ENCODE measurements around the gene C16orf92.

The C16orf92 gene

DNA sequence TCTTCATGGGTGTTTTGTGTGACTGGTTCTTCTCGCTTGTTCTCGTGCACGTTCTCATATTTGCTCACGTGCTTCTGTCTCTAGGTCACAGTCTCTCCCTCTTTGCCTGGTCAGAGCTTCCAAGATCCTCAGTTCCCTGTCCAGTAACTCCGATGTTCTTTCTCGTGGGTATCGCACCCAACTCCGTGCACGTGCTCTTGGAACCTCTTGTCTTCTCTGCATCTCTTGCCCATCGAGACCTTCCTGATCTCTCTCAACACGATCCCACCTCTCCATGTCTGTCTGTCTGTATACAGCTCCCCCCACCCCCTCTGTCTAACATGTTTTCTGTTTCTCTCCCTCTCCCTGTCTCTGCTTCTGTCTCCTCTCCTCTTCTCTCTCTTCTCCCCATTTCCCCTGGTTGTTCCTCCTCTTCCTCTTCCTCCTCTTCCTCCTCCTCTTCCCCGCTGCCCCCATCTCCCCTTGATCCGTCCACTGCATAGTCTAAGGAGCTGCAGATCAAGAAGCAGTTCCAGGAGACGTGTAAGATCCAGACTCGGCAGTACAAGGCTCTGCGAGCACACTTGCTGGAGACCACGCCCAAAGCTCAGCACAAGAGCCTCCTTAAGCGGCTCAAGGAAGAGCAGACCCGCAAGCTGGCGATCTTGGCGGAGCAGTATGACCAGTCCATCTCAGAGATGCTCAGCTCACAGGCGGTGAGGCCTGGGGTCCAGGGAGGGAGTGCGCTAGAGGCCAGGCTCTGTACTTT, 33.7 kb upstream of the C16orf92 start:
- H3K4me3 ChIP-seq (ENCODE audit: low read depth, low read length) = no peak overlapping the region
- no peak for TF ChIP-seq CTCF (IDR thresholded peaks at IDR 0.05; ENCODE audit: borderline replicate concordance, insufficient read depth, low read depth, low read length)

- no peak overlapping the region for H3K4me3 ChIP-seq (ENCODE audit: low read depth, low read length)
- no peak for TF ChIP-seq CTCF (IDR thresholded peaks at IDR 0.05; ENCODE audit: borderline replicate concordance, insufficient read depth, low read depth, low read length)
These were observed 33.0 kb upstream of the C16orf92 start for GRCh38 chr16:29990034-29990433.

DNA sequence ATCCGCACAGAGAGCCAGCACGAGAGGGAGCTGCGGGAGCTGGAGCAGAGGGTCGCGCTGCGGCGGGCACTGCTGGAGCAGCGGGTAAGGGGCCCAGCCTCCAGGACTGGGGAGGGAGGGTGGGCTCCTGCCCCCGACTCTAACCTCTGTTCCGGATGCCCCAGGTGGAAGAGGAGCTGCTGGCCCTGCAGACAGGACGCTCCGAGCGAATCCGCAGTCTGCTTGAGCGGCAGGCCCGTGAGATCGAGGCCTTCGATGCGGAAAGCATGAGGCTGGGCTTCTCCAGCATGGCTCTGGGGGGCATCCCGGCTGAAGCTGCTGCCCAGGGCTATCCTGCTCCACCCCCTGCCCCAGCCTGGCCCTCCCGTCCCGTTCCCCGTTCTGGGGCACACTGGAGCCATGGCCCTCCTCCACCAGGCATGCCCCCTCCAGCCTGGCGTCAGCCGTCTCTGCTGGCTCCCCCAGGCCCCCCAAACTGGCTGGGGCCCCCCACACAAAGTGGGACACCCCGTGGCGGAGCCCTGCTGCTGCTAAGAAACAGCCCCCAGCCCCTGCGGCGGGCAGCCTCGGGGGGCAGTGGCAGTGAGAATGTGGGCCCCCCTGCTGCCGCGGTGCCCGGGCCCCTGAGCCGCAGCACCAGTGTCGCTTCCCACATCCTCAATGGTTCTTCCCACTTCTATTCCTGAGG, 32.0 kb upstream of the C16orf92 start:
- no peak overlapping the region for H3K4me3 ChIP-seq (ENCODE audit: low read depth, low read length)
- no peak for TF ChIP-seq CTCF (IDR thresholded peaks at IDR 0.05; ENCODE audit: borderline replicate concordance, insufficient read depth, low read depth, low read length)

DNA sequence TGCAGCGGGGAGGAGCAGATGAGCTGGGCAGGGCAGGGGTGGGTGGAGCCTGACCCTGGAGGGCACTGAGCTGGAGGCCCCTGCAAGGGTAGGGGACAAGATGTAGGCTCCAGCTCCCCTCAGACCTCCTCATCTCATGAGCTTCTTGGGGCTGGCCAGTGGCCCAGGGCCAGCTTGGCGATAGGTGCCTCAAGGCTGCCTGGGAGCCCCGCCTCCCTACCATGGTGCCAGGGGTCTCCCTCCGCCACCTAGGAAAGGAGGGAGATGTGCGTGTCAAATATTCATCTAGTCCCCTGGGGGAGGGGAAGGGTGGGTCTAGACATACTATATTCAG, 31.5 kb upstream of the C16orf92 start:
- TF ChIP-seq CTCF (IDR thresholded peaks at IDR 0.05; ENCODE audit: borderline replicate concordance, insufficient read depth, low read depth, low read length) = no peak
- no peak overlapping the region for H3K4me3 ChIP-seq (ENCODE audit: low read depth, low read length)

DNA sequence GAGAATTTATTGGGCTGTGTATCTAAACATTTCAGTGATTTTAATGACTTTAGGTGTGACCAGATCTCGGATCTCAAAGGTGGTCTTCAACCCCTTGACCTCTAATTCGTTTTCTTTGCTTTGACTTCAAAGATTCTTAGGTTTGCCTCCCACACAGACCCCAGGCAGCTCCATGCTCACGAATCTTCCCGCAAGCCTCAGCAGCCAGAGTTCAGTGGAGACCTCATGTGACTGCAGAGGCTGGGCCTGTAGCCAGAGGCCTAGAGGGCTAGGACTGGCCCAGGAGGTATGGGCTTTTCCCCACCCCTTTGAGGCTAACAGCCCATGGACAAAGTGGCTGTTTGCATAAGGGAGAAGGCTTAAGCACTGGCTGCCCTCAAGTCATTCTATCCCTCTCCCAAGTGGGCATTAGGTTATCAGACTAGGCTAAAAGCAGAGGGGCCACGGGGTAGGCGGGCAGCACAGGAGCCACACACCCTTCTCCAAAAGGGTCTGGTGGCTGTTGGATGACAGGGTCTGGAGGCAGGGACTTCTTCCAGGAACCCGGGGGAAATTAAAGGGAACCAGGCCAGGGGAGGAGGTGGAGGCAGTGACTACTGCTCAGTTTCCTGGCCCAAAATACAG, 30.5 kb upstream of the C16orf92 start:
- TF ChIP-seq CTCF (IDR thresholded peaks at IDR 0.05; ENCODE audit: borderline replicate concordance, insufficient read depth, low read depth, low read length) = no peak
- H3K4me3 ChIP-seq (ENCODE audit: low read depth, low read length) = no peak overlapping the region

GRCh38 chr16:29993191-29993902, 29.7 kb upstream of the C16orf92 start:
- TF ChIP-seq CTCF (IDR thresholded peaks at IDR 0.05; ENCODE audit: borderline replicate concordance, insufficient read depth, low read depth, low read length) = no peak
- H3K4me3 ChIP-seq (ENCODE audit: low read depth, low read length) = no peak overlapping the region
